T-helper 17 cell (primary cell): ENCODE data around the gene DNASE1. TPM values are rescaled to one million over a fixed set of nuclear protein-coding genes. Genes with fewer than 3 reads are reported as not detected.

ENCODE experiments used
- ATAC-seq: fragments of 150-1000 bp; cut with Tn5 transposase; 2 replicates; pipeline ENCODE4 v1.10.0; 2021; ENCODE audit warnings: mild to moderate bottlenecking, moderate library complexity
- DNase-seq, 3 donors: peaks; one replicate each; pipeline versions ENCODE4 v3.0.0 to v3.0.0-alpha.2; 2020 to 2021
- H3K9me3 ChIP-seq: one replicate; pipeline ENCODE4 v1.7.0; 2013; ENCODE audit warnings: low read length, mild to moderate bottlenecking; ENCODE audit not compliant: control insufficient read depth, poor library complexity, severe bottlenecking
- H3K27ac Mint-ChIP-seq: one replicate; pipeline ENCODE4 v1.8.0; 2022; ENCODE audit warnings: mild to moderate bottlenecking, moderate library complexity, mixed read lengths
- H3K27me3 Mint-ChIP-seq: one replicate; pipeline ENCODE4 v1.8.0; 2022; ENCODE audit warnings: mixed read lengths
- H3K36me3 Mint-ChIP-seq: one replicate; pipeline ENCODE4 v1.8.0; 2022; ENCODE audit warnings: low read depth, mixed read lengths
- H3K4me1 Mint-ChIP-seq: one replicate; pipeline ENCODE4 v1.8.0; 2022; ENCODE audit warnings: mild to moderate bottlenecking, mixed read lengths
- H3K4me3 Mint-ChIP-seq: one replicate; pipeline ENCODE4 v1.8.0; 2022; ENCODE audit warnings: mild to moderate bottlenecking, moderate library complexity, mixed read lengths
- total RNA-seq, 4 donors: library from RNA in 2 of 4; stranded (reverse) in 2 of 4; gene quantifications; one replicate each; pipeline ENCODE4 v1.2.3 and lab custom pipeline; 2022 to 2026

Gene DNASE1
- total RNA-seq, 2 donors from 2014 or later = 19.6 to 21.5 TPM

- H3K4me1 Mint-ChIP-seq = peaks cover 23% of the 10 kb centered on the region
- ATAC-seq (no peak), DNase-seq (no peak)
- no peaks in the 10 kb centered on the region for H3K27me3 Mint-ChIP-seq
- H3K9me3 ChIP-seq = no peaks in the 10 kb centered on the region
- peak overlapping the region; percentile 77 for H3K27ac Mint-ChIP-seq
- no peaks in the 10 kb centered on the region for H3K36me3 Mint-ChIP-seq
- H3K4me3 Mint-ChIP-seq = no peak overlapping the region
Measured at GRCh38 chr16:3625331-3625730, 29.2 kb upstream of the DNASE1 start.

- DNase-seq (no peak), ATAC-seq (peak; percentile 91)
- no peaks in the 10 kb centered on the region for H3K27me3 Mint-ChIP-seq
- peaks cover 23% of the 10 kb centered on the region for H3K4me1 Mint-ChIP-seq
- H3K27ac Mint-ChIP-seq = peak overlapping the region; percentile 77
- H3K9me3 ChIP-seq = no peaks in the 10 kb centered on the region
- peak overlapping the region; percentile 56 for H3K4me3 Mint-ChIP-seq
- no peaks in the 10 kb centered on the region for H3K36me3 Mint-ChIP-seq
Measured at GRCh38 chr16:3625911-3626732, 28.4 kb upstream of the DNASE1 start.

- peak overlapping the region; percentile 69 for H3K27ac Mint-ChIP-seq
- peak; percentile 65 for ATAC-seq
- H3K4me1 Mint-ChIP-seq = peaks cover 33% of the 10 kb centered on the region
- no peaks in the 10 kb centered on the region for H3K27me3 Mint-ChIP-seq
- no peaks in the 10 kb centered on the region for H3K9me3 ChIP-seq
- no peak overlapping the region for H3K4me3 Mint-ChIP-seq
- no peak for DNase-seq
- peaks cover 6% of the 10 kb centered on the region for H3K36me3 Mint-ChIP-seq
Measured at GRCh38 chr16:3637371-3637923, 17.0 kb upstream of the DNASE1 start.

- Mint-ChIP-seq H3K36me3 (peaks cover 3% of the 10 kb centered on the region), H3K27ac (no peak overlapping the region), H3K4me3 (peak overlapping the region; percentile 19), H3K27me3 (no peaks in the 10 kb centered on the region), H3K4me1 (peaks cover 30% of the 10 kb centered on the region)
- ATAC-seq (no peak), DNase-seq (no peak)
- H3K9me3 ChIP-seq = no peaks in the 10 kb centered on the region
Measured at GRCh38 chr16:3638916-3639644, 15.4 kb upstream of the DNASE1 start.

GRCh38 chr16:3640207-3640606 lies 14.3 kb upstream of the DNASE1 start:
- ATAC-seq (no peak), DNase-seq (no peak)
- peaks cover 3% of the 10 kb centered on the region for H3K36me3 Mint-ChIP-seq
- no peaks in the 10 kb centered on the region for H3K27me3 Mint-ChIP-seq
- H3K27ac Mint-ChIP-seq = no peak overlapping the region
- H3K4me1 Mint-ChIP-seq = peaks cover 30% of the 10 kb centered on the region
- no peaks in the 10 kb centered on the region for H3K9me3 ChIP-seq
- no peak overlapping the region for H3K4me3 Mint-ChIP-seq

- Mint-ChIP-seq H3K27ac (no peak overlapping the region), H3K4me3 (no peak overlapping the region), H3K36me3 (peaks cover 3% of the 10 kb centered on the region), H3K4me1 (peaks cover 25% of the 10 kb centered on the region), H3K27me3 (no peaks in the 10 kb centered on the region)
- ATAC-seq = no peak
- H3K9me3 ChIP-seq = no peaks in the 10 kb centered on the region
- DNase-seq = no peak
Measured at GRCh38 chr16:3640632-3641501, 13.6 kb upstream of the DNASE1 start.

GRCh38 chr16:3641801-3642396 lies 12.6 kb upstream of the DNASE1 start:
- Mint-ChIP-seq H3K27ac (peak overlapping the region; percentile 29), H3K27me3 (no peaks in the 10 kb centered on the region), H3K4me3 (no peak overlapping the region), H3K4me1 (peaks cover 22% of the 10 kb centered on the region), H3K36me3 (peaks cover 3% of the 10 kb centered on the region)
- H3K9me3 ChIP-seq = no peaks in the 10 kb centered on the region
- DNase-seq (no peak), ATAC-seq (no peak)

- Mint-ChIP-seq H3K27me3 (no peaks in the 10 kb centered on the region), H3K36me3 (peaks cover 3% of the 10 kb centered on the region), H3K4me3 (no peak overlapping the region), H3K27ac (peak overlapping the region; percentile 29), H3K4me1 (peaks cover 16% of the 10 kb centered on the region)
- no peaks in the 10 kb centered on the region for H3K9me3 ChIP-seq
- DNase-seq (no peak), ATAC-seq (no peak)
Measured at GRCh38 chr16:3642397-3643094, 11.9 kb upstream of the DNASE1 start.

- Mint-ChIP-seq H3K4me3 (no peak overlapping the region), H3K27me3 (no peaks in the 10 kb centered on the region), H3K4me1 (peaks cover 13% of the 10 kb centered on the region), H3K27ac (peak overlapping the region; percentile 29), H3K36me3 (peaks cover 3% of the 10 kb centered on the region)
- no peak for DNase-seq
- H3K9me3 ChIP-seq = no peaks in the 10 kb centered on the region
- no peak for ATAC-seq
Measured at GRCh38 chr16:3643095-3643730, 11.3 kb upstream of the DNASE1 start.

- DNase-seq = no peak
- H3K9me3 ChIP-seq = no peaks in the 10 kb centered on the region
- no peaks in the 10 kb centered on the region for H3K36me3 Mint-ChIP-seq
- H3K4me3 Mint-ChIP-seq = no peak overlapping the region
- H3K27ac Mint-ChIP-seq = no peak overlapping the region
- no peaks in the 10 kb centered on the region for H3K27me3 Mint-ChIP-seq
- H3K4me1 Mint-ChIP-seq = peaks cover 6% of the 10 kb centered on the region
- ATAC-seq = no peak
Measured at GRCh38 chr16:3645108-3645503, 9.4 kb upstream of the DNASE1 start.

GRCh38 chr16:3645504-3646347 lies 8.8 kb upstream of the DNASE1 start:
- peaks cover 2% of the 10 kb centered on the region for H3K4me1 Mint-ChIP-seq
- no peak for DNase-seq
- H3K9me3 ChIP-seq = no peaks in the 10 kb centered on the region
- H3K36me3 Mint-ChIP-seq = no peaks in the 10 kb centered on the region
- no peaks in the 10 kb centered on the region for H3K27me3 Mint-ChIP-seq
- no peak overlapping the region for H3K27ac Mint-ChIP-seq
- no peak overlapping the region for H3K4me3 Mint-ChIP-seq
- no peak for ATAC-seq
